Activated CD8-positive, alpha-beta T cell treated with anti-CD3 and anti-CD28 coated beads, Interleukin-2, amount 10 ng/mL, durations not matched to agents 7 days and 5 days (primary cell): ENCODE data around the gene ALDOA. TPM values are rescaled to one million over a fixed set of nuclear protein-coding genes. Genes with fewer than 3 reads are reported as not detected.
A peak's percentile ranks its signal among the peaks of the same experiment; 100 is the strongest.

Source experiments
- ATAC-seq: fragments of 150-1000 bp; cut with Tn5 transposase; one replicate; pipeline ENCODE4 v1.10.0; 2021; ENCODE audit warnings: moderate library complexity
- CTCF ChIA-PET: fragments of 350-600 bp; sonication (Branson Sonifier 250); formaldehyde crosslinking; loops from one replicate; lab custom pipeline; 2021; ENCODE audit warnings: antibody characterized with exemption; lab: Charles Lee
- POLR2A ChIA-PET: fragments of 350-600 bp; sonication (Branson Sonifier 250); formaldehyde crosslinking; loops from one replicate; lab custom pipeline; 2021; ENCODE audit warnings: antibody characterized with exemption; lab: Charles Lee
- DNase-seq: peaks from one replicate; pipeline ENCODE4 v3.0.0-alpha.2; 2020
- H3K27ac Mint-ChIP-seq: one replicate; pipeline ENCODE4 v1.8.0; 2021; ENCODE audit warnings: mild to moderate bottlenecking, mixed read lengths
- H3K27me3 Mint-ChIP-seq: one replicate; pipeline ENCODE4 v1.8.0; 2021; ENCODE audit warnings: low read depth, mixed read lengths
- H3K36me3 Mint-ChIP-seq: one replicate; pipeline ENCODE4 v1.8.0; 2021; ENCODE audit warnings: low read depth, mixed read lengths
- H3K4me1 Mint-ChIP-seq: one replicate; pipeline ENCODE4 v1.8.0; 2021; ENCODE audit warnings: low read depth, mixed read lengths
- H3K4me3 Mint-ChIP-seq: one replicate; pipeline ENCODE4 v1.8.0; 2021; ENCODE audit warnings: mild to moderate bottlenecking, mixed read lengths
- H3K9me3 Mint-ChIP-seq: one replicate; pipeline ENCODE4 v1.8.0; 2022; ENCODE audit warnings: mixed read lengths; ENCODE audit not compliant: insufficient read depth
- total RNA-seq, 2 experiments: library from RNA; stranded (reverse); gene quantifications; one replicate each; pipeline ENCODE4 v1.2.3, GENCODE V29; 2021

Gene ALDOA
- total RNA-seq, 2 experiments from 2014 or later = 1,738 to 1,843 TPM

DNA sequence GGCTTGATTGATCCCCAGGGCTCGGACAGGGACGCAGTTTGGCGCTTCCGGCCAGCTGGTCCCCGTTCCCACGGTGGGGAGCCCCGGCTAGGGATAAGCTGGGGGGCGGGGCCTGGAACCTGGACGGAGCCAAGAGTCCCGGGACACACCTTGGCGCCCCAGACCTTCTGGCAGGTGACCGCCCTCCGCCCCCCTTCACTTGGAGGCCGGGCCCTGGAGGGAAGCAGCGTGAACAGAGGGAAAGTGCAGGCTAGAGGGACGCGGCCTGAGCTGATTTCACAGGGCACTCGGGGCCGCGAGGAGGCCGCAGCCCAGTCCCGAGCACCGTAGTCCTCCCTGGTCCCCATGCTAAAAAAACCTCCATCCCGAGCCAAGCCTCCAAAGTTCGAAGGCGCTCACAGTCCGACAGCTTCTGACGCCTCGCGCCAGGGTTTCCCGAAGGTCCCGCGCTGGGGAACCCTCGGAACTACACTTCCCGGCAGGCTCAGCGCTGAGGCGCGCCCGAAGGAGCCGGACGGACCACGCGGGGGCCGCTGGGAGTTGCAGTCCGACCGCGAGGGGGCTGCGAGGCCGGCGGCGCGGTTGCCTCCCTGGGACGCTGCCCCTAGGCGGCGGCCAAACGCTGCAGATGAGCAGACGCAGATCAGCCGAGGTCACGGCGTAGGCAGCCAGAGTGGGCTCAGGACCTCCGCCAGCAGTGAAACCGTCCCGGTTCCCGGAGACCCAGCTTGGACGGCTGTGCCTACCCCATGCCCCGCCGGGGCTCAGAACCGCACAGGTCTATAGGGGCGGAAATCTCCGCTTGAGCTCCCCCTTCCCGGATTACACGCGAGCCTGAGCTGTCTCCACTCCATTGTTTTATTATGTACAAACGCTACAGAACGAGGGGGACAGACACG is 26.2 kb downstream of the ALDOA start, which contains the start of gene TBX6:
Gene TBX6 (minus strand): TSS at position 451 of the 899 bp plus-strand sequence. CDS start 731 bp downstream, outside the sequence.
- Mint-ChIP-seq H3K4me1 (peaks cover 64% of the 10 kb centered on the region), H3K36me3 (peaks cover 31% of the 10 kb centered on the region), H3K4me3 (peak within 1 kb of the TSS; percentile 89), H3K27ac (peak within 1 kb of the TSS; percentile 95), H3K27me3 (no peaks in the 10 kb centered on the region), H3K9me3 (peaks cover 3% of the 10 kb centered on the region)
- DNase-seq (peak; percentile 96), ATAC-seq (peak; percentile 84)
- CTCF ChIA-PET = interaction anchor here (0.7 to 4.7 kb wide), 42 partner anchors 9 to 537 kb away, joined by 3 to 64 read pairs (median 6); partner anchors contain the start of genes ALDOA, CORO1A, DCTPP1 and GDPD3
- POLR2A ChIA-PET = interaction anchor here (0.5 to 8.4 kb wide), 11 partner anchors 14 to 607 kb away, joined by 3 to 102 read pairs (median 5); partner anchors contain the start of genes ALDOA, CORO1A and SRCAP

DNA sequence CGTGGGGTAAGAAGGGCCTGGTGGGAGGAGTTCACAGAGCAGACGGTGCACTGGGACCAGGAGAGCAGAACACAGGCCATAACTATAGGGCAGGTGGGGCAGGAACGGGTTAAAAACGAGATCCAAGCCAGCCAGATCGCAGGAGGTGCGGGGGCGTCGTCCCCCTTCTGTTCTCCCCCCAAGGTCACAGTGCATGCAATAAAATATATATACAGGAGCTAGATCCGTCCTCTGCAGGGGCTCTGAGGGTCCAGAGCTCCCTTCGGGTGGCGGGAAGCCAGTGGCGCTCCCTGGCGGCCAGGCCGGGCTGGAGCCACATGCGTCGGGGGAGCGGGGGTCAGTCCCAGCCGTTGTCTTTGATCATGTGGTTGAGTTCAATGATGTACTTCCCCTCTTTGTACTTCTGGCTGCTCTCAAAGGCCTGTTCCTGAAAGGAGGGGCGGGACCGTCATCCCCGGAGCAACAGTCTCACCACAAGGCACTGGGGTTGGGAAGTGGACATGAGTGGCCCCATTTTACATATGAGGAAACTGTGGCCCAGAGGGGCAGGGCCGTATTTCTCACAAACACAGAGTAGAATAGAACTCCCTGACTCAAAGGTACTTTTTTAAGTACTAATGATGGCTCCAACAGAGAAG is 26.9 kb downstream of the ALDOA start:
- peak; percentile 80 for DNase-seq
- POLR2A ChIA-PET = interaction anchor here (0.7 to 8.4 kb wide), 8 partner anchors 15 to 606 kb away, joined by 3 to 102 read pairs (median 5); partner anchors contain the start of genes ALDOA, CORO1A and SRCAP

DNA sequence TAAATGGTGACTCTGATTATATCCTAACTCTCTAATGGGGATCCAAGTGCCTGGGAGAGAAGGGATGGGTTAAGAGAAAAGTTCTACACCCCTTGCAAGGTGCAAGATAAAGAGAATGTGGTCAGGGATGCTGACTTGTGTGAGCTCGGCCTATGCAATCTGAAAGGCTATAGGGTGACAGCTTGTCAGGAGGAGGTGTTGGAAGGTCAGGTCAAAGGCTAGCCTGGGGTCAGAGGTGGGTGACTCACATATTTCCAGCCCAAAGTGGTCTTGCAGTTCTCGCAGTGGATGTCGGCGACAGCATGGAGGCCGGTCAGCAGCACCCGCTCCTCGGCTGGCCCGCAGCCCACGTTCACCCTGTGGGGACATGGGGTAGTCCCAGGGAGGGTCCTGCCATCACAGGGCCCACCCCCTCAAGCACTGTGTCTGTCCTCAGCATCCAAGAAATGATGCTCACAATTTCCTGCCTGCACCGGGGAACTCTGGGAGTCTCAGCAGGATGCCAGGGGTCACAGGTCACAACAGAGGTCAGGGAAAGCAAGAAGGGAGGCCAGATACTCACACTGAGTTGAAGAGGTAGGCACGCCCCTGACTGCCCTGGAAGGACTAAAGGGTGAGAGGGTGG is 29.1 kb downstream of the ALDOA start:
- Mint-ChIP-seq H3K27ac (peak overlapping the region; percentile 83), H3K4me1 (peaks cover 66% of the 10 kb centered on the region), H3K27me3 (no peaks in the 10 kb centered on the region), H3K36me3 (peaks cover 47% of the 10 kb centered on the region), H3K9me3 (peaks cover 24% of the 10 kb centered on the region), H3K4me3 (peak overlapping the region; percentile 85)
- DNase-seq (no peak), ATAC-seq (no peak)
- POLR2A ChIA-PET = interaction anchor here (1.1 to 8.4 kb wide), 3 partner anchors 10 to 90 kb away, joined by 3 to 102 read pairs (median 60); partner anchors contain the start of genes ALDOA and CORO1A
- CTCF ChIA-PET = interaction anchor here (1.3 kb wide), 1 partner anchor 335 kb away, joined by 4 read pairs; the partner anchor contains the start of gene DCTPP1

More for the DNA sequence above, 26.9 kb downstream of the ALDOA start:
- Mint-ChIP-seq H3K36me3 (peaks cover 32% of the 10 kb centered on the region), H3K9me3 (peaks cover 11% of the 10 kb centered on the region), H3K4me3 (peak overlapping the region; percentile 89), H3K27me3 (no peaks in the 10 kb centered on the region), H3K4me1 (peaks cover 71% of the 10 kb centered on the region), H3K27ac (peak overlapping the region; percentile 95)
- ATAC-seq = peak; percentile 34
- CTCF ChIA-PET = interaction anchor here (0.6 to 4.7 kb wide), 38 partner anchors 9 to 506 kb away, joined by 3 to 64 read pairs (median 6); partner anchors contain the start of genes ALDOA, CORO1A, DCTPP1 and GDPD3

GRCh38 chr16:30095166-30096078 is 29.9 kb downstream of the ALDOA start:
- DNase-seq (no peak), ATAC-seq (no peak)
- ChIA-PET CTCF (no interaction called here), POLR2A (interaction anchor here (1.1 to 8.4 kb wide), 3 partner anchors 11 to 89 kb away, joined by 3 to 102 read pairs (median 60); partner anchors contain the start of genes ALDOA and CORO1A)
- peaks cover 49% of the 10 kb centered on the region for H3K36me3 Mint-ChIP-seq
- peaks cover 24% of the 10 kb centered on the region for H3K9me3 Mint-ChIP-seq
- no peaks in the 10 kb centered on the region for H3K27me3 Mint-ChIP-seq
- peak overlapping the region; percentile 83 for H3K27ac Mint-ChIP-seq
- H3K4me3 Mint-ChIP-seq = peak overlapping the region; percentile 85
- peaks cover 58% of the 10 kb centered on the region for H3K4me1 Mint-ChIP-seq

DNA sequence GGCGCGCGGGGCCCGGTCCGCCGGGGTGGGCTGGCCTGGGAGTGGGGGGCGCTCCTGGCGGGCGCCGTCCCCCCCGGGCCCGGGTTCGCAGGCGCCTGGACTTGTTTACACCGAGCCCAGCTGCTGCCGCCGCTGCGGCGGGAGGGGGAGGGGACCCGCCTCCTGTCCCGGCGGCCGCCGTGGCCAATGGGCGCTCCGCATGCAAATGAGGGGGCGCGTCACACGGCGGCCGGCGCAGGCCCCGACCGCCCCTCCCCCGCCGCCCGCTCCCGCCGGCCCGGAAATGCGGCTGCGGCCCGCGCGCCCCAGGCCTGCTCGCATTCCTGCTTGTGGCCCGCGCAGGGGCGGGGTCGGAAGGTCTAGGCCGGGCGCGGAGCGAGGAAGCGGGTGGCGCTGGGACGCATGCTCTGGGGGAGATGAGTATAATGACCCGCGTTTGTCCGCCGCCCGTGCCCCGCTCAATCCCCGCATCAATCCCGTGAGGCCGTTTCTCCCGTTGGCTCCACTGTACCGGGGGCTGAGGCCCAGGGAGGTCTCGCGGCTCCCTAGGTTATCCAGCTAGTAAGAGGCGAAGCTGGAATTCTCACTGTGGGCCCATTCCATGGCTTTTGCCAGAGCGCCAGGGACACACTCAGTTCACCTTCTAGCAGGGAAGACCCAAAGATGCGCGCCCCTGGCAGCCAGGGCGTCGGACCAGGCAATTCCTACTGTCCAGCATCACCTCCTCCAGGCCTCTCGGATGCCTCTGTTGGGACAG is 30.7 kb downstream of the ALDOA start, which contains the start of gene YPEL3:
Gene YPEL3 (minus strand): TSS at position 109 of the 757 bp plus-strand sequence. CDS start 731 bp downstream, outside the sequence.
- Mint-ChIP-seq H3K4me1 (peaks cover 55% of the 10 kb centered on the region), H3K27ac (peak within 1 kb of the TSS; percentile 89), H3K27me3 (no peaks in the 10 kb centered on the region), H3K36me3 (peaks cover 52% of the 10 kb centered on the region), H3K4me3 (peak within 1 kb of the TSS; percentile 85), H3K9me3 (peaks cover 25% of the 10 kb centered on the region)
- ATAC-seq (peak; percentile 63), DNase-seq (peak; percentile 93)
- ChIA-PET CTCF (interaction anchor here (1.0 kb wide), 1 partner anchor 16 kb away, joined by 4 read pairs; no protein-coding TSS in a partner anchor), POLR2A (interaction anchor here (0.6 to 8.4 kb wide), 3 partner anchors 29 to 89 kb away, joined by 3 to 102 read pairs (median 60); partner anchors contain the start of genes ALDOA and CORO1A)

GRCh38 chr16:30096862-30097563 is 31.5 kb downstream of the ALDOA start:
- no peak for DNase-seq
- no peaks in the 10 kb centered on the region for H3K27me3 Mint-ChIP-seq
- peaks cover 49% of the 10 kb centered on the region for H3K4me1 Mint-ChIP-seq
- H3K9me3 Mint-ChIP-seq = peaks cover 29% of the 10 kb centered on the region
- ATAC-seq = no peak
- peak overlapping the region; percentile 89 for H3K27ac Mint-ChIP-seq
- CTCF ChIA-PET = interaction anchor here (1.0 kb wide), 1 partner anchor 15 kb away, joined by 4 read pairs; no protein-coding TSS in a partner anchor
- peaks cover 52% of the 10 kb centered on the region for H3K36me3 Mint-ChIP-seq
- peak overlapping the region; percentile 54 for H3K4me3 Mint-ChIP-seq
- POLR2A ChIA-PET = interaction anchor here (0.6 to 8.1 kb wide), 2 partner anchors 52 to 88 kb away, joined by 3 to 102 read pairs; partner anchors contain the start of gene CORO1A

- ATAC-seq (no peak), DNase-seq (no peak)
- H3K4me3 Mint-ChIP-seq = no peak overlapping the region
- POLR2A ChIA-PET = no interaction called here
- CTCF ChIA-PET = interaction anchor here (1.1 to 2.8 kb wide), 3 partner anchors 8 to 61 kb away, joined by 3 to 12 read pairs (median 10); partner anchors contain the start of gene TBX6
- no peaks in the 10 kb centered on the region for H3K27me3 Mint-ChIP-seq
- H3K27ac Mint-ChIP-seq = no peak overlapping the region
- peaks cover 5% of the 10 kb centered on the region for H3K9me3 Mint-ChIP-seq
- no peaks in the 10 kb centered on the region for H3K4me1 Mint-ChIP-seq
- peaks cover 43% of the 10 kb centered on the region for H3K36me3 Mint-ChIP-seq
These were observed 38.5 kb downstream of the ALDOA start for GRCh38 chr16:30104090-30104489.

DNA sequence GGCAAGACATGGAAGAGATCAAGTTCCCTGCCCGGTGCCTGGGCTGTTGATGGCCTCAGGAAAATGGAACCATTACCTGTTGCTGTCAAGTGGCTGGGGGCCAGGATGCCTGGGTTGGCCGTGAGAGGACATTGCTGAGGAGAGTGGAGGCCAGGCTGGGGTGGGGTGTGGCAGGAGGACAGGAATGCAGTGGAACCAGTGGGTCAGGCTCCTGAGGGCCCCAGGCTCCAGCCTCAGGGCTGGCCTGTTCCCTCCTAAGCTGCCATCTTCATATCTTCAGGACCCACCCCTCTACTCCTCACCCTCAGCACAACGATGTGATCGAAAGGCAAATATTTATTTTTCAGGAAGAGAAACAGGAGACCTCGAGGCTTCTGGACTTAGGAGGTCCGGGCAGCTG is 38.9 kb downstream of the ALDOA start:
- CTCF ChIA-PET = interaction anchor here (2.7 to 2.8 kb wide), 2 partner anchors 8 to 12 kb away, joined by 10 to 12 read pairs; partner anchors contain the start of gene TBX6
- no peak overlapping the region for H3K4me3 Mint-ChIP-seq
- no peak overlapping the region for H3K27ac Mint-ChIP-seq
- no peaks in the 10 kb centered on the region for H3K4me1 Mint-ChIP-seq
- ATAC-seq (no peak), DNase-seq (no peak)
- H3K27me3 Mint-ChIP-seq = no peaks in the 10 kb centered on the region
- H3K9me3 Mint-ChIP-seq = peaks cover 5% of the 10 kb centered on the region
- POLR2A ChIA-PET = no interaction called here
- peaks cover 41% of the 10 kb centered on the region for H3K36me3 Mint-ChIP-seq
